ENCODE measurements around the gene TMSB4X.

DNA sequence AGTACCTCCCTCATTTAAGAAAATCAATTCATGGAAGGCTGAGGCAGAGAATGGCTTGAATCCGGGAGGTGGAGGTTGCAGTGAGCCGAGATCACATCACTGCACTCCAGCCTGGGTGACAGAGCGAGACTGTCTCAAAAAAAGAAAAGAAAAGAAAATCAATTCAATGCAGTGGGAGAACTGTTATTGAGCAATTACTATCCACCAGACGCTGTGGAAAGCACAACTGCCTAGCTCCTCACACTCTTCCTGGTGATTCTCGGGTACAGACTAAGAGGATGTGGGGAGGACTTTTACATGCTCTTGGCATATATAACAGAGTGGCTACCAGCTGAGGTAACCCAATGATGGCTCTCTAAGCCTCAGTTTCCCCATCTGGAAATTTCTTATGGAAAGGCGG is 2.7 kb upstream of the TMSB4X start:
- TF ChIP-seq, protein P1, sequence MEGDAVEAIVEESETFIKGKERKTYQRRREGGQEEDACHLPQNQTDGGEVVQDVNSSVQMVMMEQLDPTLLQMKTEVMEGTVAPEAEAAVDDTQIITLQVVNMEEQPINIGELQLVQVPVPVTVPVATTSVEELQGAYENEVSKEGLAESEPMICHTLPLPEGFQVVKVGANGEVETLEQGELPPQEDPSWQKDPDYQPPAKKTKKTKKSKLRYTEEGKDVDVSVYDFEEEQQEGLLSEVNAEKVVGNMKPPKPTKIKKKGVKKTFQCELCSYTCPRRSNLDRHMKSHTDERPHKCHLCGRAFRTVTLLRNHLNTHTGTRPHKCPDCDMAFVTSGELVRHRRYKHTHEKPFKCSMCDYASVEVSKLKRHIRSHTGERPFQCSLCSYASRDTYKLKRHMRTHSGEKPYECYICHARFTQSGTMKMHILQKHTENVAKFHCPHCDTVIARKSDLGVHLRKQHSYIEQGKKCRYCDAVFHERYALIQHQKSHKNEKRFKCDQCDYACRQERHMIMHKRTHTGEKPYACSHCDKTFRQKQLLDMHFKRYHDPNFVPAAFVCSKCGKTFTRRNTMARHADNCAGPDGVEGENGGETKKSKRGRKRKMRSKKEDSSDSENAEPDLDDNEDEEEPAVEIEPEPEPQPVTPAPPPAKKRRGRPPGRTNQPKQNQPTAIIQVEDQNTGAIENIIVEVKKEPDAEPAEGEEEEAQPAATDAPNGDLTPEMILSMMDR (IDR thresholded peaks at IDR 0.05), result no peak
- no peak for TF ChIP-seq POLR2AphosphoS5 (IDR thresholded peaks at IDR 0.05; ENCODE audit: low read depth, low read length)

Data from Panc1 (cell line).